RWPE2 (cell line): Measurements from ENCODE around the gene NCAPH2.

Source experiments
- ATAC-seq: fragments of 200-7000 bp; cut with Tn5 transposase; 3 replicates; pipeline ENCODE4 v1.9.1; 2021; ENCODE audit warnings: low read depth
- DNase-seq: peaks from one replicate; pipeline ENCODE4 v3.0.0-alpha.2; 2020; ENCODE audit warnings: low spot score
- H3K27ac ChIP-seq: fragments of 450-650 bp; 2 replicates; pipeline ENCODE4 v1.5.1; 2017; ENCODE audit warnings: mild to moderate bottlenecking; ENCODE audit not compliant: poor library complexity, severe bottlenecking
- H3K27me3 ChIP-seq: fragments of 250-450 bp; sonication (Bioruptor Pico); 2 replicates; pipeline ENCODE4 v1.5.1; 2021; ENCODE audit warnings: mild to moderate bottlenecking, moderate library complexity; ENCODE audit not compliant: insufficient read depth, poor library complexity, severe bottlenecking
- H3K36me3 ChIP-seq: fragments of 250-450 bp; sonication (Bioruptor Pico); 2 replicates; pipeline ENCODE4 v1.5.1; 2020; ENCODE audit warnings: low read depth, mild to moderate bottlenecking, moderate library complexity
- H3K4me1 ChIP-seq: fragments of 250-450 bp; sonication (Bioruptor Pico); 2 replicates; pipeline ENCODE4 v1.5.1; 2021; ENCODE audit warnings: mild to moderate bottlenecking, moderate library complexity; ENCODE audit not compliant: insufficient read depth, poor library complexity, severe bottlenecking
- H3K4me3 ChIP-seq: fragments of 250-450 bp; sonication (Bioruptor Pico); 2 replicates; pipeline ENCODE4 v1.5.1; 2021; ENCODE audit warnings: mild to moderate bottlenecking, moderate library complexity; ENCODE audit not compliant: severe bottlenecking
- H3K9me3 ChIP-seq: fragments of 250-450 bp; sonication (Bioruptor Pico); 2 replicates; pipeline ENCODE4 v1.5.1; 2021; ENCODE audit warnings: mild to moderate bottlenecking, moderate library complexity; ENCODE audit not compliant: severe bottlenecking
- CTCF ChIP-seq: fragments of 450-650 bp; IDR thresholded peaks from one replicate; pipeline ENCODE4 v1.5.1; 2017; ENCODE audit warnings: mild to moderate bottlenecking, moderate library complexity; ENCODE audit not compliant: poor library complexity, severe bottlenecking

NCAPH2 gene

GRCh38 chr22:50507991-50508884 is at the start of gene NCAPH2:
Gene NCAPH2 (plus strand): TSS chr22:50508224. CDS start chr22:50508338, 114 bp downstream.
- peak; percentile 54 for ATAC-seq
- Histone ChIP-seq H3K36me3 (peaks cover 36% of the 10 kb centered on the region), H3K27me3 (no peaks in the 10 kb centered on the region), H3K4me3 (peak within 1 kb of the TSS; percentile 86), H3K9me3 (no peaks in the 10 kb centered on the region), H3K4me1 (peaks cover 7% of the 10 kb centered on the region), H3K27ac (peak within 1 kb of the TSS; percentile 68)
- peak; percentile 94 for DNase-seq
- no peak for TF ChIP-seq CTCF

- Histone ChIP-seq H3K4me1 (peaks cover 4% of the 10 kb centered on the region), H3K36me3 (peaks cover 51% of the 10 kb centered on the region), H3K27me3 (no peaks in the 10 kb centered on the region), H3K9me3 (no peaks in the 10 kb centered on the region), H3K27ac (no peak overlapping the region), H3K4me3 (no peak overlapping the region)
- no peak for ATAC-seq
- DNase-seq = no peak
- no peak for TF ChIP-seq CTCF
These were observed 49.0 kb upstream of the NCAPH2 start for GRCh38 chr22:50459016-50459415.

GRCh38 chr22:50459496-50460140 is 48.4 kb upstream of the NCAPH2 start:
- Histone ChIP-seq H3K4me3 (no peak overlapping the region), H3K36me3 (peaks cover 51% of the 10 kb centered on the region), H3K27me3 (no peaks in the 10 kb centered on the region), H3K27ac (no peak overlapping the region), H3K4me1 (peaks cover 4% of the 10 kb centered on the region), H3K9me3 (no peaks in the 10 kb centered on the region)
- DNase-seq (no peak), ATAC-seq (no peak)
- no peak for TF ChIP-seq CTCF

GRCh38 chr22:50460938-50461337 is 47.1 kb upstream of the NCAPH2 start:
- no peak overlapping the region for H3K4me3 ChIP-seq
- H3K27ac ChIP-seq = no peak overlapping the region
- no peaks in the 10 kb centered on the region for H3K9me3 ChIP-seq
- no peak for TF ChIP-seq CTCF
- H3K4me1 ChIP-seq = peaks cover 4% of the 10 kb centered on the region
- H3K36me3 ChIP-seq = peaks cover 52% of the 10 kb centered on the region
- no peak for ATAC-seq
- DNase-seq = no peak
- H3K27me3 ChIP-seq = no peaks in the 10 kb centered on the region
